22Rv1 (cell line): Measurements from ENCODE around the gene BLCAP.
"Not testable (repeated sequence)": the region's sequence is repeated elsewhere in the genome, so short reads cannot be mapped to it uniquely, and the experiment has no call there.

Source experiments
- H3K27ac ChIP-seq: fragments of 450-650 bp; 2 replicates; pipeline ENCODE4 v1.5.1; 2017
- ZFX ChIP-seq: fragments of 450-650 bp; IDR thresholded peaks from 2 replicates; pipeline ENCODE4 v1.6.1; 2017; ENCODE audit warnings: antibody characterized with exemption, borderline replicate concordance
- TF ChIP-seq, protein P1 (sequence below): fragments of 450-650 bp; IDR thresholded peaks from 2 replicates; pipeline ENCODE4 v1.5.1; 2017; ENCODE audit warnings: mild to moderate bottlenecking

BLCAP gene

DNA sequence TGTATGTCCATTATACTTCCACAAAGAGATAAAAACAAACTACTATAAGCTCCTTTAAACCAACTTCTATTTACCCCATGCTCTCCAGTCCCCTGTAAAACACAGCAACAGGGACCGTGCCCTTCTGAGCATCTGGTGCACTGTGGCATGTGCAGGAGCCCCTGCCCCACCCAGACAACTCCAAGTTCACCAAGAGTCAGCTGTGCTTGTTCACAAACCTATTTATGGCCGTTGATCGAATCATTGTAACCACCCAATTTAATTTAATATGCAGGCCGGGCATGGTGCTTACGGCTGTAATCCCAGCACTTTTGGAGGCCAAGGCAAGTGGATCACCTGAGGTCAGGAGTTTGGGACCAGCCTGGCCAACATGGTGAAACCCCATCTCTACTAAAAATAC is 13.7 kb upstream of the BLCAP start:
- TF ChIP-seq, protein P1, sequence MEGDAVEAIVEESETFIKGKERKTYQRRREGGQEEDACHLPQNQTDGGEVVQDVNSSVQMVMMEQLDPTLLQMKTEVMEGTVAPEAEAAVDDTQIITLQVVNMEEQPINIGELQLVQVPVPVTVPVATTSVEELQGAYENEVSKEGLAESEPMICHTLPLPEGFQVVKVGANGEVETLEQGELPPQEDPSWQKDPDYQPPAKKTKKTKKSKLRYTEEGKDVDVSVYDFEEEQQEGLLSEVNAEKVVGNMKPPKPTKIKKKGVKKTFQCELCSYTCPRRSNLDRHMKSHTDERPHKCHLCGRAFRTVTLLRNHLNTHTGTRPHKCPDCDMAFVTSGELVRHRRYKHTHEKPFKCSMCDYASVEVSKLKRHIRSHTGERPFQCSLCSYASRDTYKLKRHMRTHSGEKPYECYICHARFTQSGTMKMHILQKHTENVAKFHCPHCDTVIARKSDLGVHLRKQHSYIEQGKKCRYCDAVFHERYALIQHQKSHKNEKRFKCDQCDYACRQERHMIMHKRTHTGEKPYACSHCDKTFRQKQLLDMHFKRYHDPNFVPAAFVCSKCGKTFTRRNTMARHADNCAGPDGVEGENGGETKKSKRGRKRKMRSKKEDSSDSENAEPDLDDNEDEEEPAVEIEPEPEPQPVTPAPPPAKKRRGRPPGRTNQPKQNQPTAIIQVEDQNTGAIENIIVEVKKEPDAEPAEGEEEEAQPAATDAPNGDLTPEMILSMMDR: no peak
- TF ChIP-seq ZFX: no peak
- H3K27ac ChIP-seq: no peak overlapping the region

GRCh38 chr20:37540838-37541237 is 13.2 kb upstream of the BLCAP start:
- not testable (repeated sequence) for H3K27ac ChIP-seq

- no peak overlapping the region for H3K27ac ChIP-seq
- TF ChIP-seq, protein P1: no peak
- no peak for TF ChIP-seq ZFX
These were observed 12.3 kb upstream of the BLCAP start for GRCh38 chr20:37540001-37540400.

DNA sequence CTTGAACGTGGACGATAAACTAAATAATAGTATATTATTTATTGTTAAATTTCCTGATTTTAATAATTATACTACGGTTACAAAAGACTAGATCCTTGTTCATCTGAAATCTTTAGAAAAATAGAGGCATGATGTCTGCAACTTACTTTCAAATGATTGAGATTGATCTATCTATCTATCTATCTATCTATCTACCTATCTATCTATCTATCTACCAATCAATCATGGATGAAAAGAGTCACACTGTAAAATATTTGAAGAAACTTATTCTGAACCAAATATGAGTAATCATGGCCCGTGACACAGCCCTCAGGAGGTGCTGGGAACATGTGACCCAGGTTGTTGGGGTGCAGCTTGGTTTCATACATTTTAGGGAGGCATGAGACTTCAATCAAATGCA is 11.7 kb upstream of the BLCAP start:
- no peak overlapping the region for H3K27ac ChIP-seq
- TF ChIP-seq, protein P1: no peak
- TF ChIP-seq ZFX: no peak

- no peak overlapping the region for H3K27ac ChIP-seq
- TF ChIP-seq, protein P1: no peak
- no peak for TF ChIP-seq ZFX
These were observed 10.3 kb upstream of the BLCAP start for GRCh38 chr20:37538003-37538402.

DNA sequence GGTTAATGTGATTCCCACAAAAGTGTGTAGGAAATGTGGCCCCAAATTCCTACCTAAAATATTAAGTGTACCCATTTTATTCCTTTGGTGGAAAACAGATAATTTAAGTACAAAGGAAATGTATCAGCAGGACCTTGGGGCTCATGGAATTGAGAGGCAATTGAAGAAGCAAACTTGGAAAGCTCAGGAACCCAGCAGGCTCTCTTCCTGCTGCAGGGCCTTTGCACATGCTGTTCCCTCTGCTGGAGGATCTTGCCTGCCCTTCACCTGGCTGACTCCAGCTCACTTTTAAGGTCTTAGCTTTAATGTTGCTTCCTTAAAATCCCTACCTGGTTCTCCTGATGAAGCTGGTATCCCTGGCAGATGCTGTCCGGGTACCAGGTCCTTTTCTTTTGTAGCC is 9.8 kb upstream of the BLCAP start:
- H3K27ac ChIP-seq: no peak overlapping the region
- no peak for TF ChIP-seq ZFX
- TF ChIP-seq, protein P1: no peak

DNA sequence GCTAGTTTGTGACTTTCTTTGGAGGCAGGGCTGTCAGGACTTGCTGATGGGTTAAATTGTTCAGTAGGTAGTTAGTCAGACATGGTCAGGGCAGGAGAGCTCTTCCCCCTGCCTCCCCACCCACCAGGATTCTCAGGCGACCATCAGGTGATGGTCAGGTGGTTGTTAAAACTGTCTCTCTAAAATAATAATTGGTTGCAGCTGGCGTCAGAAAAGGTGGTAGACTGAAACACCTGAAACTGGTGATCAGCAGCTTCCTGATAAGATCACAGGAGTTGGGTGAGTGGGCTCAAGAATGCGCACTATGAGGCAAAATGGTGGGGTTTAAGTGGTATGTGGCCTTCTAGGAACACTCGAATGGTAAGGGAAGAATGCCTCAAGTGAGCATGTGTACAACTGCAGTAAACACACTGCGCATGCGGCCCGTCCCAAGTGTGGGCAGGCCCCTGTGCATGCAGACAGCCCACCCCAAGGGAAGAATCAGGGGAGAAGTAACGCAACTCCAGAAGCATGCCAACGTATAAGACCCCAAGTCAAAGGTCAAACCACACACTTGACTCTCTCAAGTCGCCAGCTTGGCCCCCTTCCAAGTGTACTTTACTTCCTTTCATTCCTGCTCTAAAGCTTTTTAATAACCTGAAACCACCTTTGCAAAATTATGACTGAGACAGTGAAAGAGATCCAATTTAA is 7.9 kb upstream of the BLCAP start:
- TF ChIP-seq, protein P1: no peak
- TF ChIP-seq ZFX: no peak
- no peak overlapping the region for H3K27ac ChIP-seq
